Measurements from ENCODE around the gene PTPRT.

GRCh38 chr20:42697962-42698361, 491.7 kb downstream of the PTPRT start:
- TF ChIP-seq CTCF (IDR thresholded peaks at IDR 0.05) (no peak), EP300 (IDR thresholded peaks at IDR 0.05) (no peak), POLR2A (IDR thresholded peaks at IDR 0.05) (no peak)
